Right ventricle myocardium inferior (tissue), 1 donor: ENCODE results near the gene MYO16. TPM values are rescaled to one million over a fixed set of nuclear protein-coding genes. Genes with fewer than 3 reads are reported as not detected.
A peak's percentile ranks its signal among the peaks of the same experiment; 100 is the strongest.

ENCODE experiments used
- ATAC-seq: fragments of 200-7000 bp; cut with Tn5 transposase; one replicate; pipeline ENCODE4 v1.9.1; 2020; ENCODE audit warnings: mild to moderate bottlenecking, moderate library complexity
- DNase-seq: peaks from one replicate; pipeline ENCODE4 v3.0.0; 2021; ENCODE audit errors: missing footprints
- intact Hi-C: fragments of 100-400 bp; cut with DNase I; formaldehyde crosslinking; loops from one replicate; pipeline ENCODE4 v1.11.0; 2022
- total RNA-seq: library from RNA; stranded (reverse); fragmentation: NEBNext Ultra II Directional; extraction: Animal tissue kit (Norgen Biotek cat#: 25700); gene quantifications from one replicate; pipeline ENCODE4 v1.2.1, GENCODE V29; 2021
- donor health status: DM: no; HTN: yes; CAD: no; lungs with severe emphysema.

The MYO16 gene
- total RNA-seq, 1 donor from 2014 or later, result 1.4 TPM

- intact Hi-C loops, result no loop called here
- ATAC-seq, result no peak
- no peak for DNase-seq
These were observed 533.6 kb downstream of the MYO16 start for GRCh38 chr13:109163037-109163379.

DNA sequence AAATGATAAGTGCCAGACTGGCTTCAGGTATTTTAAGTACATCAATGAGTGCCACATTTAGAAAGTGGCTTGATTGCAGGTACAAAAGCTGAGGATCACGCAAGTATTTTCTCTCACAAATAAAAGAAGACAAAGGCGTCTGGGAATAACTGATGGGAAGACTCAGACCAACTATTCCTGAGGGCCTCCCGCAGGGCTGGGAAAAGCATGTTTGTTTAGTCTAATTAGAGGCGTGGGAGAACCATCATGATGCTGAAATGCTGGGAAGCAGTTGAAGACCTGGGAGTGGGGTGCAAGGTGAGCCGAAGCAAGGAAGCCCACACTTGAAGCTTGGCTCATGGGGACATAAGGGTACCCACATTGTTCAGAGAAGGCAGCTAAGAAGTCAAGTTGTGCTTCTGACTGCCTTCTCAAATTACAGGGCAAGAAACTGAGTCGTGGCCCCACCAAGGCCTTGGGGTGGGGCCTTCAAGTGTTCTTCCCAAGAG is 536.0 kb downstream of the MYO16 start:
- ATAC-seq (no peak), DNase-seq (no peak)
- intact Hi-C loops, result no loop called here

DNA sequence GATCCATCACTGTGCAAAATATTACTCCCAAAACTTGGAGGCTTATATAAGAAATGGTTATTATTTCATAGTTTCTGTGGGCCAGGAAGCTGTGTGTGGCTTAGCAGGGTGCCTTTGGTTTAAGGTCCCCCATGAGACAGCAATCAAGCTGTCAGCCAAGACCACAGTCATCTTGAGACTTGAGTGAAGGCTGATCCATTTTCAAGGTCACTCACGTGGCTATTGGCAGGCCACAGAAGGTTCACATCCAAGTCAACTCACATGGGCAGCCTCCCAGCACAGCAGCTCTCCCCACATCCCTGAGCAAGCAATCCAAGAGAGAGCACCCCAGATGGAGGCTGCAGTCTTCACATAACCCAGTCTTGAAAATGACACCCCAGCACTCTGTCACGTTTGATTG is 537.4 kb downstream of the MYO16 start:
- peak; percentile 46 for ATAC-seq
- intact Hi-C loops, result no loop called here
- DNase-seq, result no peak

GRCh38 chr13:109172136-109172535 is 542.7 kb downstream of the MYO16 start:
- intact Hi-C loops, result no loop called here
- DNase-seq (no peak), ATAC-seq (no peak)

DNA sequence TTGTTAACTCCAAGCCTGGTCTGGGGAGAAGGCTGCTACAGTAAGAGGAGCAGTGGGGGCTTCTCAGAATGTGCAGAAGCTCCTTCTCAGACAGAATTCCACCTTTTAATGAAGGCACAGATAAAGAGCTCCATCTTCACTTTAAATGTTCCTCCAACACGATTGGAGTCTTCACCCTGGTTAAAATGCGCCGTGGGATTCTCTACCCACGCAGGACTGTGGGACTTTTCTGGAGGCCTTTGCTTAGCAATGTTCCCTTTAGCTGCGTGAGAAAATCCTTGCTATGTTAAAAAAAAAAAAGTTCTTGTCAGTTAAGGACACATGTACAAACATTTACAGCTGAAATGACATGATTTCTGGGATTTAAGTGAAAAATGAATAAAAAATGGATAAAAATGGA is 546.3 kb downstream of the MYO16 start:
- DNase-seq, result no peak
- intact Hi-C loops, result no loop called here
- no peak for ATAC-seq

DNA sequence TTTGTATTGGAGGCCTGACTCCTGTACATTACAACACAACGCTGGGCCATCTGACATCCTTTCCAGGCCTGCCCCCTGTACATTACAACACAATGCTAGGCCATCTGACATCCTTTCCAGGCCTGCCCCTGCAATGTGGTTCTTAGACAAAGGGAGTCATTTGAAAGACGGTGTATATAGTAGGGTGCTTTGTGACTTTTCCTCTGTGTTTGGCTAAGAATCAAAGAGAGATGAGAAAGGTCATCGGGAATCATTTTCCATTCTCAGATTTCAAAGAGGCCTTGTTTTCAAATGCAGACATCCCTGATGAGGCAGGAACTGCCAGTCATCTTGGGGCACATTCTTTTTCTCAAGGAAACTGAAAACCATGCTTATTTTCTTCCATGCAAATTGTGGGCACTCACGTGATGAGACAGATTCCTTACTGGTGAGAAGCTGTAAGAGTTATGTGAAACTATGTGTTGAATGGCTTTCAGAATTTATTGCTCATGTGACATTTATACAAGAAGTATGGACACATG is 551.6 kb downstream of the MYO16 start:
- intact Hi-C loops, result no loop called here
- ATAC-seq, result no peak
- no peak for DNase-seq

DNA sequence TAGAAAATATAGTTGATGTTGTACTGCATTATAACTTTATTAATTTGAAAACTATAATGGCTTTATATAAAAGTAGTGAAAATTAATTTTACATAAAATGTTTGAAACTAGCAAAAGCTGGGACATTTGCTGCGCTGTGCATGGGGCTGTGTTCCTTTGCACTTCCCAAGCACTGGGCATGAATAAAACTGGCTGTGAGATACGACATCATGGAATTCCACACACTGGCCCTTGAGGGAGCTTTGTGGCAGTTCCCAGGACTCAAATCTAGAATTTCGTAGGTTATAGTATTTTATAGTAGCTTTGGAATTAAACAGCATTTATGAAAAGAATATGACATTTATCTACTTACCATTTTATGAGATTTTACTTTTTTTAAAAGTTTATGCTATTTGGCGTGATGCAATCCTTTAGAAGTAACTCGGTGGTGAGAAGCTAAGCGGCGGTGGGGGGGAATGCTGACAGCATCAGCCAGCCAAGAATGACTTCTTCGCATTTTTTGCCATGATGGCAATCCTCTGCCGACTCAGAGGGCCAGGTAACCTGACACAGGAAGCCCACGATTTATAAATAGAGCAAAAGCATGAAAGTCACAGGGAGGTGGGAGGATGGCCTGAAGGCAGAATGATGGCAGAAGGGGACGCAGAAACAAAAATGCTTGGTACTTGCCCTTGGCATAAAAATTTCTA is 553.5 kb downstream of the MYO16 start:
- intact Hi-C loops, result no loop called here
- no peak for ATAC-seq
- no peak for DNase-seq

- ATAC-seq (peak; percentile 94), DNase-seq (no peak)
- intact Hi-C loops, result loop anchor here (5.0 kb wide), 2 partner anchors 34 to 51 kb away; no protein-coding TSS in a partner anchor
These were observed 562.0 kb downstream of the MYO16 start for GRCh38 chr13:109191413-109191812.

GRCh38 chr13:109192306-109192705 is 562.9 kb downstream of the MYO16 start:
- intact Hi-C loops, result loop anchor here (5.0 kb wide), 2 partner anchors 35 to 50 kb away; no protein-coding TSS in a partner anchor
- DNase-seq (no peak), ATAC-seq (peak; percentile 67)

- intact Hi-C loops, result no loop called here
- ATAC-seq (no peak), DNase-seq (no peak)
These were observed 567.5 kb downstream of the MYO16 start for GRCh38 chr13:109196948-109197347.

DNA sequence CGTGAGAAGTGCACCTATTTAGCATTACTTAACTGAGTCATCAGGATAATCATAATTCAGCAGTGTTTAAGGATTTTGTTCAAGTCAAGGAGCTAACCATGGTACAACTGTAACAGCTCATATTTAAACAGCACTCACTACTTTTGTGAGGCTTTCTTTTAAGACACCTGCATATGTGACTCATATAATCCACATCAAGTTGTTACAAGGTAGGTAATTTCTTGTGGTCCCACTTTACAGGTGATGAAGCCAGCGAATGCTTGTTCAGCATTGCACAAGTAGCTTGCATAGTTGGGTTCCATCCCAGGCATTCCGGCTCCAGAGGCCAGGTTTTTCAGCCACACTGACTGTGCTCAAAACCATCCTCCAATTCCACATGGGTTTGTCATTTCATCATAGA is 569.2 kb downstream of the MYO16 start:
- DNase-seq, result no peak
- no peak for ATAC-seq
- intact Hi-C loops, result no loop called here

DNA sequence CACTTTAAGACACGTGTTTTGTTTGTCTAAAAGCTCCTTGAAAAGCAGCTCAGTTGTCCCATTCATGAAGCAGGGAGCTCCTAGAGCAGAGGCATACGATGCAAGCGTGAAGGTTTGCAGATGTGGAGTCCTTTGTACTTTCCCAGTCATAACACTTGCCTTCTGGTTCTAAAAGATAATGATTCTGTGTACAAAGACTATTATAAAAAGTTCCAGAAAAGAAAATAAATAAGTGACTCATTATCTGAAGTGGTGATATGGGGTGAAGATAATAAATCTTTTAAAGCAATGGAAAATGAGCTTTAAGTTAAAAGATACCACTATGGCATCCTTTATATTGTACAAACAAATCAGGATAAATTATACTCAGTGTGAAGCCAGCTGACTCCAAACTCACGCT is 569.9 kb downstream of the MYO16 start:
- ATAC-seq (no peak), DNase-seq (no peak)
- intact Hi-C loops, result no loop called here

- no peak for ATAC-seq
- intact Hi-C loops, result no loop called here
- DNase-seq, result no peak
These were observed 571.1 kb downstream of the MYO16 start for GRCh38 chr13:109200556-109200955.

DNA sequence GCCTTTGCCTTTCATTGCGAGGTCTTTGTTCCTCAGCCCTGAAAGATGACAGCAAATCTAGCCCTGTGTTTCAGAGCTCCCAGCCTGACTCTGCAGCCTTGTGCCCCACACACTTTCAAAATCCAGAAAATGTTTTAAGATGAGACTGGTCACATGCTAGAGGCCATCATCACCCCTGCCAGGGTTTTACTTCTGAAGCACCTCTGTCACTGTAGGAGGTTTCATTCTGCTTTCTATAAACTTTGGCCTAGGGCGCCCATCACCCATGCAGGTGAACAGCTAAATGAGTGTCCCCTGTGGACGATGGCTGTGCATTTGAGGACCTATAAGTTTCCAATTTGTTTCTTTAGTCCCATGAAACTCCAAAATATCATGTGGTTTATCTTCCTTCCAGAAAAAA is 574.2 kb downstream of the MYO16 start:
- intact Hi-C loops, result no loop called here
- DNase-seq (no peak), ATAC-seq (no peak)

- no peak for ATAC-seq
- intact Hi-C loops, result no loop called here
- no peak for DNase-seq
These were observed 574.8 kb downstream of the MYO16 start for GRCh38 chr13:109204252-109204651.

DNA sequence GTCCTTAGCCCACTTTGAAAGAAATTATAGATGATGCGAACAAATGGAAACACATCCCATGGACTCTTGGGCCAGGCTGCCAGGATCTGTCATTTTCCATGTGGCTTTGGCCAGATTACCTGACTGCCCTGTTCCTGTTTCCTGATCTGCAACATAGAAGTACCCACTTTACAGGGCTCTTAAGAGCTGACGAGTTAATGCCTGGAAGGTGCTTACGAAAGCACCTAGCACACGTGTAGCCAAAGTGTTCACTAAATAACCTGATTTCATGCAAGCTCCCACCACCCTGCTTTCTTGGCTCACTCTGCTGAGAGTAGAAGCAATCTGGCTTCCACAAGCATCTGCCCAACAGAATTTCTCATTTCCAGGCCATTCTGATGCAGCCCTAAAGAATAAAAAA is 575.2 kb downstream of the MYO16 start:
- intact Hi-C loops, result no loop called here
- no peak for ATAC-seq
- DNase-seq, result no peak

DNA sequence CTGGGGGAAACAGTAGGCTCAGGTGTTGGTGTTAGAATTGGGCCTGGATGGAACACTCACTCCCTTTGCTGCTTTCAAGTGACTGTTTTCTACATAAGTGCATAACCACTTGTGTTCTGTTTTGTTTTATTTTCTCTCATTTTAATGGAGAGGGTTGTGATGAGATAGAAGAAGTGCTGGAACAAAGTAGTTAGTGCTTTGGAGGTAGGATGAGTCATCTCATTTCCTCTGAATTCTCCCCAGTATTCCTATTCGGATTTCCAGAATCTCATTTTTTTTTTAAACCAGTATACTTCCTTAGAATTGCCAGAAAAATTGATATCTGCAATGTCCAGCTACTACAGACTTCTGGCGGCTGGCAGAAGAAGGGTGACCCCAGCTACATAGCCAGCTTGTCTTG is 575.9 kb downstream of the MYO16 start:
- no peak for ATAC-seq
- DNase-seq, result no peak
- intact Hi-C loops, result no loop called here

DNA sequence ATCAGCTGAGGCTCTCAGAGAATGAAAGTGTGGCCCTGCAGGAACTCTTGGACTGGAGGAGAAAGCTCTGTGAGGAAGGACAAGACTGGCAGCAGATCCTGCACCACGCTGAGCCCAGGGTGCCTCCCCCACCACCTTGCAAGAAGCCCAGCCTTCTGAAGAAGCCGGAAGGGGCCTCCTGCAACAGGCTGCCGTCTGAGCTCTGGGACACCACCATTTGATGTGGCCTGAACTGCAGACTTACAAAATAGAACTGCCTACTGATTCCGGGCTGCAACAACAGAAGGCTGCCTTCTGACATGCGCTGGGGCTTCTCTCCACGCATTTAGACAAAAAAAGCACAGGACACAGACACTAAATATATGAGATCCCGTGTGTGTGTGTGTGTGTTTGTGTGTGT is 577.2 kb downstream of the MYO16 start:
- ATAC-seq, result no peak
- intact Hi-C loops, result no loop called here
- no peak for DNase-seq

GRCh38 chr13:109207622-109208021 is 578.2 kb downstream of the MYO16 start:
- intact Hi-C loops, result no loop called here
- DNase-seq (no peak), ATAC-seq (no peak)

GRCh38 chr13:109208522-109208921 is 579.1 kb downstream of the MYO16 start:
- DNase-seq, result no peak
- intact Hi-C loops, result no loop called here
- ATAC-seq, result no peak

DNA sequence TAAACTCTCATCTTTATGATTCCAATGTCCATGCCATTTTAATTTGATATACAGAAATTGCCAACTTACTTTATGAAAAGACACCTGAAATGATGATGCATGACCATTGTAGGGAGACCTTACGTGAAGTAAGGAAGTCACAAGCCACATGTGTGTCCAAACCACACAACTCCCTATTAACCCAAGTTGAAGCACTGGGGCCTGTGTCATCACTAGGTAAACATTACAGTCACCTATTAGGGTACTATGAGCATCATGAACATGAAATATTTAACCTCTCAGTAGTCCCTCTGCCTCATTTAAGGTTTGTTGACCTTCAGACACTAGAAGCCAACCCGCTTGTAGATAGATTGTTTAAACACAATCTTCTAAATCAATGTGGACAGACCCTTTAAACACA is 580.1 kb downstream of the MYO16 start:
- no peak for DNase-seq
- ATAC-seq, result no peak
- intact Hi-C loops, result no loop called here
